GM06990 (cell line): ENCODE measurements around the gene MAP3K4.
A peak's percentile ranks its signal among the peaks of the same experiment; 100 is the strongest.

Experiments used
- DNase-seq: peaks from one replicate; pipeline ENCODE4 v3.0.0-alpha.2; 2011; ENCODE audit not compliant: insufficient read length; ENCODE audit errors: extremely low read depth
- H3K27me3 ChIP-seq: replicated peaks from 2 replicates; pipeline ENCODE4 v1.6.0; 2011; ENCODE audit warnings: low read length; ENCODE audit not compliant: control insufficient read depth, insufficient read depth
- H3K36me3 ChIP-seq: 2 replicates; pipeline ENCODE4 v1.5.1; 2011; ENCODE audit warnings: low read length; ENCODE audit not compliant: control insufficient read depth, insufficient read depth
- H3K4me3 ChIP-seq: replicated peaks from 2 replicates; pipeline ENCODE4 v1.5.1; 2011; ENCODE audit warnings: low read depth, mild to moderate bottlenecking, control low read depth, low read length
- CTCF ChIP-seq: IDR thresholded peaks from 2 replicates; pipeline ENCODE4 v1.5.1; 2011; ENCODE audit warnings: low read length, control low read depth, mild to moderate bottlenecking, inconsistent platforms; ENCODE audit not compliant: insufficient read depth, poor library complexity, severe bottlenecking

The MAP3K4 gene

GRCh38 chr6:161021998-161022743 lies 30.6 kb downstream of the MAP3K4 start:
- no peak for DNase-seq
- no peak for TF ChIP-seq CTCF
- Histone ChIP-seq H3K27me3 (no peaks in the 10 kb centered on the region), H3K36me3 (no peaks in the 10 kb centered on the region; the same call in none of the 2 replicates), H3K4me3 (no peak overlapping the region)

- H3K36me3 ChIP-seq: no peaks in the 10 kb centered on the region; the same call in none of the 2 replicates
- TF ChIP-seq CTCF: no peak
- H3K27me3 ChIP-seq: no peaks in the 10 kb centered on the region
- no peak overlapping the region for H3K4me3 ChIP-seq
- DNase-seq: no peak
Measured at GRCh38 chr6:161023316-161023715, 31.7 kb downstream of the MAP3K4 start.

GRCh38 chr6:161024364-161024920 lies 32.9 kb downstream of the MAP3K4 start:
- DNase-seq: no peak
- no peak overlapping the region for H3K4me3 ChIP-seq
- H3K36me3 ChIP-seq: no peaks in the 10 kb centered on the region; the same call in none of the 2 replicates
- no peaks in the 10 kb centered on the region for H3K27me3 ChIP-seq
- TF ChIP-seq CTCF: no peak

- DNase-seq: no peak
- H3K27me3 ChIP-seq: no peaks in the 10 kb centered on the region
- H3K4me3 ChIP-seq: no peak overlapping the region
- TF ChIP-seq CTCF: no peak
- no peaks in the 10 kb centered on the region; the same call in none of the 2 replicates for H3K36me3 ChIP-seq
Measured at GRCh38 chr6:161027385-161027784, 35.8 kb downstream of the MAP3K4 start.

- TF ChIP-seq CTCF: no peak
- peak; percentile 73 for DNase-seq
- H3K27me3 ChIP-seq: no peaks in the 10 kb centered on the region
- no peaks in the 10 kb centered on the region; the same call in 1 of the 2 replicates for H3K36me3 ChIP-seq
- peak overlapping the region; percentile 46 for H3K4me3 ChIP-seq
Measured at GRCh38 chr6:161029195-161029809, 37.7 kb downstream of the MAP3K4 start.
